IMR-90 (cell line): Measurements from ENCODE around the gene DCST2. TPM values are rescaled to one million over a fixed set of nuclear protein-coding genes. Genes with fewer than 3 reads are reported as not detected.

Experiments used
- ATAC-seq: fragments of 200-7000 bp; cut with Tn5 transposase; 2 replicates; pipeline ENCODE4 v1.9.1; 2020; ENCODE audit warnings: low read depth, mild to moderate bottlenecking, moderate library complexity
- BruUV-seq: library from RNA; stranded (reverse); fragments of 400-500 nt; replicated peaks from 2 replicates; lab custom pipeline; 2021; lab: Mats Ljungman, UMichigan
- CTCF ChIA-PET: fragments of 300-600 bp; formaldehyde crosslinking; extraction: SDS; loops from one replicate; lab custom pipeline; 2021; ENCODE audit warnings: antibody characterized with exemption; lab: Yijun Ruan, JAX
- POLR2A ChIA-PET: fragments of 300-600 bp; sonication (Branson Sonifier 250); formaldehyde crosslinking; loops from one replicate; lab custom pipeline; 2022; ENCODE audit warnings: antibody characterized with exemption; ENCODE audit not compliant: unreplicated experiment; lab: Charles Lee
- DNase-seq: peaks from one replicate; pipeline ENCODE4 v3.0.0; 2013
- H2AFZ ChIP-seq: replicated peaks from 2 replicates; pipeline ENCODE3; 2013; ENCODE audit warnings: low read length, mild to moderate bottlenecking; ENCODE audit not compliant: poor library complexity
- H2AK5ac ChIP-seq: 2 replicates; pipeline ENCODE4 v1.6.1; 2013; ENCODE audit warnings: low read depth, low read length, inconsistent platforms
- H2AK9ac ChIP-seq: replicated peaks from 2 replicates; pipeline ENCODE3; 2013; ENCODE audit warnings: mild to moderate bottlenecking, low read depth, low read length, moderate library complexity; ENCODE audit not compliant: poor library complexity
- H2BK120ac ChIP-seq: 2 replicates; pipeline ENCODE4 v1.6.1; 2013; ENCODE audit warnings: low read depth, low read length, inconsistent platforms
- H2BK15ac ChIP-seq: 3 replicates; pipeline ENCODE4 v1.6.1; 2013; ENCODE audit warnings: low read depth, low read length, inconsistent platforms
- H2BK20ac ChIP-seq: 2 replicates; pipeline ENCODE4 v1.6.1; 2013; ENCODE audit warnings: low read depth, mild to moderate bottlenecking, inconsistent platforms, low read length, moderate library complexity
- H2BK5ac ChIP-seq: 2 replicates; pipeline ENCODE4 v1.6.1; 2013; ENCODE audit warnings: mild to moderate bottlenecking, low read depth, low read length, inconsistent platforms; ENCODE audit not compliant: poor library complexity, severe bottlenecking
- H3K14ac ChIP-seq: replicated peaks from 2 replicates; pipeline ENCODE4 v1.6.1; 2013; ENCODE audit warnings: low read depth, low read length, inconsistent platforms
- H3K18ac ChIP-seq: 2 replicates; pipeline ENCODE4 v1.6.1; 2013; ENCODE audit warnings: low read depth, low read length, control low read depth
- H3K23ac ChIP-seq: 2 replicates; pipeline ENCODE4 v1.6.1; 2013; ENCODE audit warnings: low read depth, low read length, inconsistent platforms
- H3K27ac ChIP-seq: 2 replicates; pipeline ENCODE4 v1.5.1; 2013; ENCODE audit warnings: mild to moderate bottlenecking, control low read depth, low read length; ENCODE audit not compliant: insufficient read depth
- H3K27me3 ChIP-seq: 2 replicates; pipeline ENCODE4 v1.6.1; 2013; ENCODE audit warnings: low read length; ENCODE audit not compliant: control insufficient read depth, insufficient read depth
- H3K36me3 ChIP-seq: 2 replicates; pipeline ENCODE4 v1.6.1; 2013; ENCODE audit warnings: low read length, mixed read lengths; ENCODE audit not compliant: control insufficient read depth, insufficient read depth
- H3K4ac ChIP-seq: 2 replicates; pipeline ENCODE4 v1.6.1; 2013; ENCODE audit warnings: low read depth, low read length, inconsistent platforms
- H3K4me1 ChIP-seq: 2 replicates; pipeline ENCODE4 v1.6.1; 2013; ENCODE audit warnings: low read length, mixed read lengths; ENCODE audit not compliant: control insufficient read depth, insufficient read depth
- H3K4me2 ChIP-seq: 2 replicates; pipeline ENCODE4 v1.6.1; 2013; ENCODE audit warnings: low read depth, mild to moderate bottlenecking, control low read depth, low read length, moderate library complexity
- H3K4me3 ChIP-seq: 2 replicates; pipeline ENCODE4 v1.5.1; 2013; ENCODE audit warnings: low read depth, mild to moderate bottlenecking, control low read depth, low read length, moderate library complexity; ENCODE audit not compliant: insufficient read depth
- H3K56ac ChIP-seq: 2 replicates; pipeline ENCODE4 v1.6.1; 2013; ENCODE audit warnings: low read length, inconsistent platforms; ENCODE audit not compliant: insufficient read depth; ENCODE audit errors: extremely low read depth
- H3K79me1 ChIP-seq, 2 experiments: 2 replicates each; pipeline ENCODE4 v1.6.1; 2013; ENCODE audit warnings: low read length in 2 of 2, inconsistent platforms in 1 of 2, low read depth in 1 of 2
- H3K9ac ChIP-seq: 2 replicates; pipeline ENCODE4 v1.6.1; 2013; ENCODE audit warnings: low read depth, low read length, control low read depth
- H3K9me1 ChIP-seq: 2 replicates; pipeline ENCODE4 v1.6.1; 2013; ENCODE audit warnings: low read length, inconsistent platforms; ENCODE audit not compliant: insufficient read depth
- H3K9me3 ChIP-seq: 2 replicates; pipeline ENCODE4 v1.6.1; 2013; ENCODE audit warnings: low read length; ENCODE audit not compliant: control insufficient read depth, insufficient read depth
- H4K20me1 ChIP-seq: 2 replicates; pipeline ENCODE4 v1.6.1; 2013; ENCODE audit warnings: low read length, inconsistent platforms; ENCODE audit not compliant: insufficient read depth
- H4K5ac ChIP-seq: 2 replicates; pipeline ENCODE4 v1.6.1; 2013; ENCODE audit warnings: mild to moderate bottlenecking, low read depth, low read length, control low read depth
- H4K8ac ChIP-seq, 2 experiments: 2 replicates each; pipeline ENCODE4 v1.6.1; 2013; ENCODE audit warnings: low read depth in 2 of 2, low read length in 2 of 2, control low read depth in 1 of 2, inconsistent platforms in 1 of 2
- H4K91ac ChIP-seq: 2 replicates; pipeline ENCODE4 v1.6.1; 2013; ENCODE audit warnings: low read depth, low read length, inconsistent platforms; ENCODE audit not compliant: insufficient read depth
- BHLHE40 ChIP-seq: fragments of 150-350 bp; IDR thresholded peaks from 2 replicates; pipeline ENCODE4 v1.6.1; 2016; ENCODE audit warnings: mild to moderate bottlenecking, low read depth, low read length
- CEBPB ChIP-seq: IDR thresholded peaks from 2 replicates; pipeline ENCODE4 v1.6.1; 2012; ENCODE audit warnings: low read depth, low read length, improper control_type of control experiment
- NFE2L2 ChIP-seq: fragments of 150-350 bp; IDR thresholded peaks from 2 replicates; pipeline ENCODE4 v1.6.1; 2016; ENCODE audit warnings: low read depth, mild to moderate bottlenecking, low read length
- RAD21 ChIP-seq: IDR thresholded peaks from 2 replicates; pipeline ENCODE4 v1.6.1; 2012; ENCODE audit warnings: low read length, improper control_type of control experiment
- RFX5 ChIP-seq: IDR thresholded peaks from 2 replicates; pipeline ENCODE4 v1.8.0; 2012; ENCODE audit warnings: low read depth, mild to moderate bottlenecking, low read length, moderate library complexity
- WGBS, 2 experiments: methylation state at CpG; one replicate each; pipeline versions ENCODE4 v1.1.5 to v1.1.7; 2013; ENCODE audit warnings: missing lambda C conversion rate in 2 of 2; ENCODE audit not compliant: insufficient read length in 1 of 2; ENCODE audit errors: extremely low coverage in 2 of 2; 5-methylcytosine and 5-hydroxymethylcytosine counted together
- dilution Hi-C: fragments of 300-500 bp; cut with HindIII; formaldehyde crosslinking; loops from one replicate; pipeline ENCODE4 v1.14.3; 2018; ENCODE audit warnings: low sequenced_read_pairs; ENCODE audit not compliant: unreplicated experiment
- in situ Hi-C: fragments of 300-500 bp; cut with MboI; formaldehyde crosslinking; loops from 3 replicates; pipeline ENCODE4 v1.14.3; 2019; ENCODE audit warnings: low sequenced_read_pairs, inconsistent platforms, mixed read lengths
- intact Hi-C: fragments of 100-400 bp; cut with micrococcal nuclease; formaldehyde crosslinking; loops from 2 replicates; pipeline ENCODE4 v1.10.0; 2022
- polyA plus RNA-seq, 3 experiments: library from polyadenylated mRNA; depleted of rRNA; stranded (reverse); fragments of >200 nt; gene quantifications; 2 replicates each; pipeline ENCODE4 v1.2.3, GENCODE V29; 2012; ENCODE audit warnings: low replicate concordance in 1 of 3
- total RNA-seq: library from RNA; depleted of rRNA; stranded (reverse); fragments of >200 nt; gene quantifications from 2 replicates; pipeline ENCODE4 v1.2.3, GENCODE V29; 2012
- TF ChIP-seq, protein P1 (sequence below): fragments of 150-350 bp; IDR thresholded peaks from 2 replicates; pipeline ENCODE4 v1.6.1; 2016; ENCODE audit warnings: low read depth, mild to moderate bottlenecking, low read length, moderate library complexity, borderline replicate concordance

DCST2 gene
- total and polyA plus RNA-seq, 2 of the 4 experiments (the other 2 are of a cell fraction), result 0.14 TPM; not detected in 1

DNA sequence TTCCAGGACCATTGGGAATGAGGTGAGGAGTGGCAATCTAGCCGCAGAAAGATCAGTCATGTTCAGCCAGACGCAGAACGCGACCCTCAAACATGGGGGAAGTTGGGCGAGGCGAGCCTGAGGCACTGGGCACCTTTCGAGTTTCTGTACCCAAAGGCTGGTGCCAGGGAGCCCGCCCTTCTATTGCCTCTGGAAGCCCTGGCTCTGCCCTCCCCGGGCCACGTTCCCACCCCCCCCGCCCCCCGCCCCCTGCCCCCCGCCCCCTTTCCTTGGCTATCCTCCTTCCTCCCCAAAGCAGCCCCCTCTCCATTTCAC is 33.2 kb downstream of the DCST2 start:
- POLR2A ChIA-PET, result interaction anchor here (0.6 kb wide), 1 partner anchor 273 kb away, joined by 3 read pairs; the partner anchor contains the start of gene CLK2
- H3K4me1 ChIP-seq, result peaks cover 19% of the 10 kb centered on the region
- H3K27ac ChIP-seq, result peak overlapping the region; percentile 91
- CTCF ChIA-PET, result interaction anchor here (1.2 kb wide), 1 partner anchor 17 kb away, joined by 5 read pairs; no protein-coding TSS in a partner anchor
- ATAC-seq, result no peak
- H3K56ac ChIP-seq, result peak overlapping the region; percentile 79; the same call in 1 of the 2 replicates
- peak overlapping the region; percentile 90 for H2AK5ac ChIP-seq
- no peaks in the 10 kb centered on the region for H3K9me3 ChIP-seq
- peak overlapping the region; percentile 93 for H3K4ac ChIP-seq
- peak overlapping the region; percentile 99 for H2AK9ac ChIP-seq
- TF ChIP-seq BHLHE40, result no peak
- TF ChIP-seq CEBPB, result no peak
- TF ChIP-seq, protein P1, sequence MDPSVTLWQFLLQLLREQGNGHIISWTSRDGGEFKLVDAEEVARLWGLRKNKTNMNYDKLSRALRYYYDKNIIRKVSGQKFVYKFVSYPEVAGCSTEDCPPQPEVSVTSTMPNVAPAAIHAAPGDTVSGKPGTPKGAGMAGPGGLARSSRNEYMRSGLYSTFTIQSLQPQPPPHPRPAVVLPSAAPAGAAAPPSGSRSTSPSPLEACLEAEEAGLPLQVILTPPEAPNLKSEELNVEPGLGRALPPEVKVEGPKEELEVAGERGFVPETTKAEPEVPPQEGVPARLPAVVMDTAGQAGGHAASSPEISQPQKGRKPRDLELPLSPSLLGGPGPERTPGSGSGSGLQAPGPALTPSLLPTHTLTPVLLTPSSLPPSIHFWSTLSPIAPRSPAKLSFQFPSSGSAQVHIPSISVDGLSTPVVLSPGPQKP, result no peak
- TF ChIP-seq RFX5, result no peak
- TF ChIP-seq RAD21, result no peak
- TF ChIP-seq NFE2L2, result no peak
- peaks cover 8% of the 10 kb centered on the region for H3K9me1 ChIP-seq
- intact Hi-C loops, result loop anchor here (2.0 to 5.0 kb wide), 2 partner anchors 52 to 64 kb away; partner anchors contain the start of genes ADAM15 and PMVK
- peak overlapping the region; percentile 76 for H3K23ac ChIP-seq
- no TSS peak for BruUV-seq
- H3K4me3 ChIP-seq, result peak overlapping the region; percentile 75
- H3K79me1 ChIP-seq, result peaks cover 14 to 45% of the 10 kb centered on the region in 2 experiments
- no peaks in the 10 kb centered on the region for H3K36me3 ChIP-seq
- peak overlapping the region; percentile 95 for H3K18ac ChIP-seq
- H4K5ac ChIP-seq, result peak overlapping the region; percentile 90
- no peaks in the 10 kb centered on the region for H3K27me3 ChIP-seq
- DNase-seq, result no peak
- WGBS, 2 experiments, result no CpG with 5 or more reads among the region's 13 CpGs
- peak overlapping the region; percentile 85 for H2BK5ac ChIP-seq
- peak overlapping the region; percentile 94 for H3K9ac ChIP-seq
- H4K20me1 ChIP-seq, result no peaks in the 10 kb centered on the region
- H4K91ac ChIP-seq, result peak overlapping the region; percentile 69
- H4K8ac ChIP-seq, result peak overlapping the region; percentile 12 to 90
- peak overlapping the region; percentile 100 for H3K4me2 ChIP-seq
- in situ Hi-C loops, result no loop called here
- peak overlapping the region; percentile 11; the same call in 1 of the 2 replicates for H2BK20ac ChIP-seq
- H2BK120ac ChIP-seq, result peak overlapping the region; percentile 78; the same call in 1 of the 2 replicates
- H3K14ac ChIP-seq, result peak overlapping the region; percentile 15
- H2BK15ac ChIP-seq, result peak overlapping the region; percentile 22; the same call in 1 of the 3 replicates
- dilution Hi-C loops, result no loop called here
- peak overlapping the region; percentile 92 for H2AFZ ChIP-seq
